DND-41 (cell line): ENCODE results near the gene ZGPAT.

Experiments used
- ATAC-seq: fragments of 200-7000 bp; cut with Tn5 transposase; 3 replicates; pipeline ENCODE4 v1.9.1; 2021; ENCODE audit warnings: low read depth; ENCODE audit not compliant: insufficient read depth
- DNase-seq: peaks from one replicate; pipeline ENCODE4 v3.0.0-alpha.2; 2020
- H2AFZ ChIP-seq: 2 replicates; pipeline ENCODE4 v1.6.0; 2012; ENCODE audit warnings: low read depth, low read length
- H3K27ac ChIP-seq: 2 replicates; pipeline ENCODE4 v1.5.1; 2012; ENCODE audit warnings: low read length, inconsistent platforms
- H3K27me3 ChIP-seq: fragments of 200-600 bp; sonication (generic); 2 replicates; pipeline ENCODE4 v1.6.0; 2012; ENCODE audit warnings: low read length, mild to moderate bottlenecking, inconsistent platforms; ENCODE audit not compliant: insufficient read depth, poor library complexity
- H3K36me3 ChIP-seq: 2 replicates; pipeline ENCODE4 v1.5.1; 2012; ENCODE audit warnings: low read length, inconsistent platforms; ENCODE audit not compliant: insufficient read depth
- H3K4me1 ChIP-seq: 2 replicates; pipeline ENCODE4 v1.5.1; 2012; ENCODE audit warnings: mild to moderate bottlenecking, low read length; ENCODE audit not compliant: insufficient read depth
- H3K4me2 ChIP-seq: 2 replicates; pipeline ENCODE4 v1.6.0; 2012; ENCODE audit warnings: mild to moderate bottlenecking, moderate library complexity, low read length, inconsistent platforms; ENCODE audit not compliant: insufficient read depth
- H3K4me3 ChIP-seq, 2 experiments: fragments of 200-600 bp in 1 of 2; shearing (Covaris generic) in 1 of 2; 2 replicates each; pipeline ENCODE4 v1.5.1; 2012 to 2016; ENCODE audit warnings: inconsistent platforms in 2 of 2, low read length in 2 of 2, mild to moderate bottlenecking in 2 of 2, low read depth in 1 of 2, moderate library complexity in 1 of 2
- H3K79me2 ChIP-seq: 2 replicates; pipeline ENCODE4 v1.6.0; 2012; ENCODE audit warnings: low read length, inconsistent platforms; ENCODE audit not compliant: insufficient read depth
- H3K9ac ChIP-seq: 2 replicates; pipeline ENCODE4 v1.6.0; 2012; ENCODE audit warnings: low read depth, mild to moderate bottlenecking, inconsistent platforms, low read length, moderate library complexity
- H3K9me3 ChIP-seq: 2 replicates; pipeline ENCODE4 v1.5.1; 2012; ENCODE audit warnings: low read length, moderate library complexity, mild to moderate bottlenecking, inconsistent platforms; ENCODE audit not compliant: insufficient read depth, severe bottlenecking
- H4K20me1 ChIP-seq: 2 replicates; pipeline ENCODE4 v1.6.0; 2012; ENCODE audit warnings: low read length; ENCODE audit not compliant: insufficient read depth
- EZH2 ChIP-seq: IDR thresholded peaks from 3 replicates; pipeline ENCODE4 v1.6.1; 2012; ENCODE audit warnings: borderline replicate concordance, low read depth, mild to moderate bottlenecking, moderate library complexity, low read length, inconsistent platforms; ENCODE audit not compliant: severe bottlenecking
- TF ChIP-seq, protein P1 (sequence below): IDR thresholded peaks from 2 replicates; pipeline ENCODE4 v1.5.1; 2012; ENCODE audit warnings: borderline replicate concordance, low read length, moderate library complexity, mild to moderate bottlenecking; ENCODE audit not compliant: poor library complexity, severe bottlenecking; ENCODE audit errors: extremely low read depth

Gene ZGPAT

GRCh38 chr20:63735859-63736718 is 28.2 kb downstream of the ZGPAT start, which contains the start of gene LIME1:
TSS of gene LIME1 (plus strand) at chr20:63736664. CDS start at chr20:63737550, 886 bp downstream.
- Histone ChIP-seq H3K9ac (no peak within 1 kb of the TSS), H3K79me2 (peaks cover 34% of the 10 kb centered on the region), H3K27me3 (no peaks in the 10 kb centered on the region), H3K4me1 (peaks cover 19% of the 10 kb centered on the region), H2AFZ (no peak within 1 kb of the TSS), H3K27ac (no peak within 1 kb of the TSS), H3K36me3 (peaks cover 78% of the 10 kb centered on the region), H3K4me3 (no peak within 1 kb of the TSS), H3K9me3 (no peaks in the 10 kb centered on the region), H4K20me1 (peaks cover 59% of the 10 kb centered on the region), H3K4me2 (no peak within 1 kb of the TSS)
- TF ChIP-seq, protein P1, sequence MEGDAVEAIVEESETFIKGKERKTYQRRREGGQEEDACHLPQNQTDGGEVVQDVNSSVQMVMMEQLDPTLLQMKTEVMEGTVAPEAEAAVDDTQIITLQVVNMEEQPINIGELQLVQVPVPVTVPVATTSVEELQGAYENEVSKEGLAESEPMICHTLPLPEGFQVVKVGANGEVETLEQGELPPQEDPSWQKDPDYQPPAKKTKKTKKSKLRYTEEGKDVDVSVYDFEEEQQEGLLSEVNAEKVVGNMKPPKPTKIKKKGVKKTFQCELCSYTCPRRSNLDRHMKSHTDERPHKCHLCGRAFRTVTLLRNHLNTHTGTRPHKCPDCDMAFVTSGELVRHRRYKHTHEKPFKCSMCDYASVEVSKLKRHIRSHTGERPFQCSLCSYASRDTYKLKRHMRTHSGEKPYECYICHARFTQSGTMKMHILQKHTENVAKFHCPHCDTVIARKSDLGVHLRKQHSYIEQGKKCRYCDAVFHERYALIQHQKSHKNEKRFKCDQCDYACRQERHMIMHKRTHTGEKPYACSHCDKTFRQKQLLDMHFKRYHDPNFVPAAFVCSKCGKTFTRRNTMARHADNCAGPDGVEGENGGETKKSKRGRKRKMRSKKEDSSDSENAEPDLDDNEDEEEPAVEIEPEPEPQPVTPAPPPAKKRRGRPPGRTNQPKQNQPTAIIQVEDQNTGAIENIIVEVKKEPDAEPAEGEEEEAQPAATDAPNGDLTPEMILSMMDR, result no peak
- TF ChIP-seq EZH2, result no peak
- DNase-seq (peak; percentile 76), ATAC-seq (peak; percentile 55)

DNA sequence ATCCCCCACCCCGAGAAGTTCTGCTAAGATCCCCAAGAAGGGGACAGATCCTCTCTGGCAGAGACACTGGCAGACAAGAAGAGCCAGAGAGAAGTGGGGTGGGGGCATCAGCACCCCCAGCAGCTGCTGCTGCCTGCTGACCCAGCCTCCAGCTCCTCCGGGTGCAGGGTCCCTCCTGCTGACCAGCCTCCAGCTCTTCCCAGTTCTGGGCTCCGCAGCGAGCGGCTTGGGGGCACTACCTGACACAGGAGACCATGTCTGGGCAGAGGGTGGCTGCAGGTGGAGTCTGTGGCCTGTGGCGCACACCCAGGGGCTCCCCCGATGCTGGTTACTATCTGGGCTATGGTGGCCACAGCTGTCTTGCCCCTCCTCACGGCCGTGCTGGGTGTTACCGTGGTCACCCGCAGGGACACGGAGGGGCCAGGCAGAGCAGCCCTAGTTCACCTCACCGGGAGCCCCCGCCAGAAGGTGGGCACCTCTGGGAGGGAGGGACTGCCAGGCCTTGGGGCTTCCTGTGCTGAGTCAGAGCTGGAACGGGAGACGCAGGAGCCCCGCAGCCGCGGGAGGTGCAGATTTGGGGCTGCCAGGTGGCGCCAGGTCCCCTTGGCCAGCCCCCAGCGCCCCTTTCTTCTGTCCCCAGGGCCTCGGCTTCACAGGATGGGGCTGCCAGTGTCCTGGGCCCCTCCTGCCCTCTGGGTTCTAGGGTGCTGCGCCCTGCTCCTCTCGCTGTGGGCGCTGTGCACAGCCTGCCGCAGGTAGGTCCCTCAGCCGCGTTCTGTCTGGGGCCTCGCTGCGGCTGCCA is 29.3 kb downstream of the ZGPAT start:
- ATAC-seq (no peak), DNase-seq (peak; percentile 41)
- Histone ChIP-seq H3K9me3 (no peaks in the 10 kb centered on the region), H3K27me3 (no peaks in the 10 kb centered on the region), H2AFZ (no peak overlapping the region), H4K20me1 (peaks cover 61% of the 10 kb centered on the region), H3K9ac (no peak overlapping the region), H3K79me2 (peaks cover 24% of the 10 kb centered on the region), H3K27ac (no peak overlapping the region), H3K4me1 (peaks cover 22% of the 10 kb centered on the region), H3K36me3 (peaks cover 78% of the 10 kb centered on the region), H3K4me2 (no peak overlapping the region), H3K4me3 (no peak overlapping the region)
- TF ChIP-seq, protein P1, result no peak
- TF ChIP-seq EZH2, result no peak

DNA sequence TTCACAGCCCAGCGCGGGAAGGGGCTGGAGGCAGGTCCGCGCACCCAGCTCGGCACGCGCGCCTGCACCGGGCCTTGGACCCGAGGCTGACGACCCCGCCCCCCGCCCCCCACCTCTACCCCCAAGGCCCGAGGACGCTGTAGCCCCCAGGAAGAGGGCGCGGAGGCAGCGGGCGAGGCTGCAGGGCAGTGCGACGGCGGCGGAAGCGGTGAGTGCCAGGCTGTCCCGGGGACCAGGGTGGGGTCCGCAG is 29.8 kb downstream of the ZGPAT start:
- TF ChIP-seq, protein P1, result no peak
- TF ChIP-seq EZH2, result no peak
- Histone ChIP-seq H3K9me3 (no peaks in the 10 kb centered on the region), H3K4me2 (no peak overlapping the region), H3K9ac (no peak overlapping the region), H3K27me3 (no peaks in the 10 kb centered on the region), H3K27ac (no peak overlapping the region), H4K20me1 (peaks cover 56% of the 10 kb centered on the region), H3K4me1 (peaks cover 22% of the 10 kb centered on the region), H3K4me3 (no peak overlapping the region), H3K36me3 (peaks cover 79% of the 10 kb centered on the region), H2AFZ (no peak overlapping the region), H3K79me2 (peaks cover 20% of the 10 kb centered on the region)
- DNase-seq, result no peak
- ATAC-seq, result no peak
